Tongue (tissue), 2 donors: Measurements from ENCODE around the gene VIT. TPM values are rescaled to one million over a fixed set of nuclear protein-coding genes. Genes with fewer than 3 reads are reported as not detected.

ENCODE experiments used
- DNase-seq: peaks from one replicate; pipeline ENCODE4 v3.0.0-alpha.2; 2015
- total RNA-seq: library from RNA; depleted of rRNA; stranded (reverse); fragments of >200 nt; gene quantifications from one replicate; pipeline ENCODE4 v1.2.3, GENCODE V29; 2014

The VIT gene
- total RNA-seq, 1 donor from 2014 or later: 23.1 TPM

DNA sequence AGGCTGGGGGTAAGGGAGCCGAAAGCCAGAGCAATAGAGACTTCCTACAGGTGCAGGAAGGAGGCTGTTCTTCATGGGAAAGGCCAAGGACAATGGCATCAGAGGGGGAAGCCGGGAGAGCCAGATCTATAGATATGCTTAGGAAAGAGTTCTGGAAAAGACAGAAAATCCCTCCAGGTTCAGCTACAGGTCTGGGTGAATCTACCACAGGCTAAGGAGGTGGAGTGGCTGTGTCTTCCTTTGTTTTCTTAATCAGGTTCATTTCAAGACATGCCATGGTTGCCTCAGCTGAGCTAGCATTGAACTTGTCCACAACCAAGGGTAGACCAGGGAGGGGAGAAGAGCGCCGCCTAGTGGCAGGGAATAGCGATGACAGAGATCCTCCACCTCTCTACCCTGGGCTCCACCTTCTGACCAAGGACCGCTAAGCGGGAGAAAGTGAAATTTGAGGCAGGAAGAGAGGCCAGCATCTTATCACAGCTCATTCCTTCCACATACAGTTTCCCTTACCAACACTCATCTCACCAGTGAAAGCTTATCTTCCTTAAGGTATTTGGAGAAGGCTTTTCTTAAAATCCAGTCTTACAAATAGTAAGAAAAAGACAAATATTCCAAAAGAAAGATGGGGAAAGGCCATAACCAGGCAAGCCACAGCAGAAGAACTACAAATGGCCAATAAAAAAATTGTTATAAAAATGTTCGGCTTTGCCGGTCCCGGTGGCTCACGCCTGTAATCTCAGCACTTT is 74.2 kb downstream of the VIT start:
- peak; percentile 11 for DNase-seq

DNA sequence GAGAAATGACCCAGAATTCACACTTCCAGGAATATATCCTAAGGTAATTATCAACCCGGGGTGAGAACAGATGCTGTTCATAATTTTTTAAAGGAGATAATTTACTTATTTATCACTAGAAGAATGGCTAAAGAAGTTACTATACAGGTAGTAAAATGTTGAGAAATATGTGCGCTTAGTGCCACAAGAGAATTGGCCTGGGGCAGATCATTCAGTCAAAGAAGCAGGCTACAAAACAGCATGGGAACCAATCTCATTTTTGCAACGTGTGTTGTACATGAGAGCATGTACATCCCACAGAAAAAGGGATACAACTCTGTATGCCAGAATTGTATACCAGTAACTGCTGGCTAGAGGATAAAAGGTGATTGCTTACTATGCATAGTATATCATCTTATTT is 75.2 kb downstream of the VIT start:
- DNase-seq: no peak

DNA sequence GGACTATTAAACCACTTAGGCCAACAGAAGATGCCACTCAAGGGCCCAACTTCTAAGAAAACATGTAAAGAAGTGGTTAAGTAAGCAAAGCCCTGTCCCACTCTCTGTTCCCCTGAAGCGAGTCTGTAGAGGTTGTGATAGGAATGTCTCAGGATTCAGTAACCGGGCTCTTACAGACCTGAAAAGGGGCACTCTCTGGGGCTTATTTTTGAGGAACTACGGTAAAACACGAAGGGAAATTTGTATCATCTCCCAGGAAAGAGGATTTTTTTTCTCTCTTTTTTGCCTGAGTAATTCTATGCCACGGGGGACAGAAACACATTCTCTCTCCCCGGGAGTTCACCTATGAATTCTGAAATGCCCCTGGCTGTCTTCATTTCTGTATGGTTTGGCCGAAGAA is 77.4 kb downstream of the VIT start:
- no peak for DNase-seq

DNA sequence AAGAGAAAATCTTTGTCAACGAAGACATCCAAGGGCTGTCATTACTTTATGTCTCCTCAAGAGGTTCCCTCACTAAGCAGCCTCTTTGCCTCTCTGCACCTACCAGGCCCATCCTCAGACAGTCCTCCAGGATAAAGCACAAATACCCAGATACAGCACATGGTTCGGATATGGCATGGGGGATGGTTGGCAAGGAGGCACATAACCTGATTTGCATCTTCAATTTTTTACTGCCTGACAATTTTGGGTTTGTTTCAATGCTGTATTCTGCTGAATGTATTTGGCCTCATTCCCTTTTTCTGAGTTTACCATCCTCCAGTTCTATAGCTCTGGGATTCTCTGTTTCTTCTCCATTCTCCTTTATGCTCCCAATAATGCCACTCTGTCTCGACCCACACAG is 78.8 kb downstream of the VIT start:
- DNase-seq: no peak

DNA sequence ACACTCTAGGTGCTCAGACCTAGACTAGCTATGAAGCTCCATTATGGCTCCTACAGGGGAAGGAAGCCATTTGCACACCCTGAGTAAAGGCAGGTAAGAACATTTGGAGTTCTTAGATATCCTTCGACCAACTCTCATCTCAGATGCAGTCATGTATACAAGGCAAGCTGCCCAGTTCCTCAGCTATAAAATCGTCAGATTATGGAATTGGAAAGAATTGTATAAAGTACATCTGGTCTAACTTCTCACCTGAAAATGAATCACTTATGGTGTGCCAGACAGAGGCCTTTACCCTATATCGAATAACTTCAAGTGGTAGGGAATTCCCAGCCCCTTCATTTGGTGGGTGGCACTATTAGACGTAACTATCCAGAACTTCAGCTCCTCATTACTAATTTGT is 79.3 kb downstream of the VIT start:
- DNase-seq: no peak

DNA sequence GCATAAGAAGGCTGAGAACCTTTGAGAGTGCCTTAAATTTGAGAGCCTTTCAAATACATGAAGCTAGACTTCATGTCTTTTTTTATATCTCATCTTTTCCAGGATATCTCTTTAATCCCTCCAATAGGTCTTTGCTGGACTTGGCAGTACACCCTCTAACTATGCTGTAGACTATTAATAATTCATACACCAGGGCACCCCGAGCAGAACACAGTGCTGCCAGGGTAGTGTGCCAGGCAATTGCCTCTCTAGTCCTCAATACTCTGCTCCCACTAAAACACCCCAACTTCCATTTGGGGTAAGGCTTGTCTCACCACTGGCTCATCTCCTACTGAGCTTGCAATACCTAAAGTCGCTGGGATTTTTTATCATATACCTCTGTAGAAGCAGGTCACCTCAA is 80.8 kb downstream of the VIT start:
- DNase-seq: no peak

DNA sequence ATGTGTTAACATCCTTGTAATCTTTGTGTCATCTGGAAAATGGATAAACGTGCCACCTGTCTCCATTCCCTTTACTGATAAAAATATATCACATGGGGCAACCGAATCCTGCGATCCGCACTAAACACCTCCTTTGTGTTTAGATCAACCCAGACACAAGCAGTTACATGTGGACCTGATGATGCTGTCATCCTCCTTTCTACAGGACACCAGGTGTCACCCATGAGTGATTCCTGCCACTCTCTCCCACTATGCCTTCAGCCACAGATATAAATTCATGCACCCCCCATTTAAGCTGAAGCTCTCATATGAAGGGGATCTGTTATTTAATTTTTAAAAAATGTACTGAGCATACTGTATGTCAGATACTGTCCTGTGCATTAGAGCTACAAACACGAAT is 81.3 kb downstream of the VIT start:
- DNase-seq: no peak

DNA sequence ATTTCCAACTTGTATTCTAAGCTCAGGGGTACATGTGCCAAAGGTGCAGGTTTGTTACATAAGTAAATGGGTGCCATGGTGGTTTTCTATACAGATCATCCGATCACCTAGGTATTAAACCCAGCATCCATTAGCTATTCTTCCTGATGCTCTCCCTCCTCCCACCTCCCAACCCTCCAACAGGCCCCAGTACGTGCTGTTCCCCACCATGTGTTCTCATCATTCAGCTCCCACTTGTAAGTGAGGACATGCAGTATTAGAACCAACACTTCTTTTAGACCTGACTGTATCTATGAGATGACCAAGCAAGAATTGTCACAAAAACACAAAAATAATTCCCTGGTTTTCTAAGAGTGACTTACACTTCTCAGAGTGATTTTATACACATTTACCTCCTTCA is 83.0 kb downstream of the VIT start:
- peak; percentile 5 for DNase-seq

DNA sequence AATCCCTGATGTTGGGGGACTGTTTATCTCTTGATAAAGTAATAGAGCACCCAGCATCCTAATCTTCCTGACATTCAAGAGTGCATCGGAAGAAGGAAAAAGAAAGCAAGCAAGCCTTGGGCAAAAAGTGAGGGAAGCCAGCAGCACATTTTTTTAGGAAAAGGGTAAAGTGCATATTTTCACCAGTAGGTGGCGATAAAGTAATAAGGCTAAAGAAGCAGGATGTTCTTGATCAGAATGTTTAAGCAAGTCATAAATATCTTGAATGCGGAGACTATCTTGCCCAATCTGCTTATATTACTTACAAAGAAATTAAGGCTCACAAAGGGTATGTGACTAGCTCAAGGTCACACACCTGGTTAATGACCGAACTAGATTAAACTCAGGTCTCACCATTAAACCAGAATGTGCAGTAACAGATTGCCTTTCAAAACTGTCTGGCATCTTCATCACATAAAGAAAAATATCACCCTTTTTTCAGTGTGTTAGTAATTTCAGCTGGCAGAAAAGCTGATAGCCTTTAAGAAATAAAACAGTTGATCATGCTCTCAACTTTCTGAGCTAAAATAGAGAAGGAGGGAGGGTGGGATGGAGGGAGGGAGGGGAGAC is 83.8 kb downstream of the VIT start:
- DNase-seq: peak; percentile 79

DNA sequence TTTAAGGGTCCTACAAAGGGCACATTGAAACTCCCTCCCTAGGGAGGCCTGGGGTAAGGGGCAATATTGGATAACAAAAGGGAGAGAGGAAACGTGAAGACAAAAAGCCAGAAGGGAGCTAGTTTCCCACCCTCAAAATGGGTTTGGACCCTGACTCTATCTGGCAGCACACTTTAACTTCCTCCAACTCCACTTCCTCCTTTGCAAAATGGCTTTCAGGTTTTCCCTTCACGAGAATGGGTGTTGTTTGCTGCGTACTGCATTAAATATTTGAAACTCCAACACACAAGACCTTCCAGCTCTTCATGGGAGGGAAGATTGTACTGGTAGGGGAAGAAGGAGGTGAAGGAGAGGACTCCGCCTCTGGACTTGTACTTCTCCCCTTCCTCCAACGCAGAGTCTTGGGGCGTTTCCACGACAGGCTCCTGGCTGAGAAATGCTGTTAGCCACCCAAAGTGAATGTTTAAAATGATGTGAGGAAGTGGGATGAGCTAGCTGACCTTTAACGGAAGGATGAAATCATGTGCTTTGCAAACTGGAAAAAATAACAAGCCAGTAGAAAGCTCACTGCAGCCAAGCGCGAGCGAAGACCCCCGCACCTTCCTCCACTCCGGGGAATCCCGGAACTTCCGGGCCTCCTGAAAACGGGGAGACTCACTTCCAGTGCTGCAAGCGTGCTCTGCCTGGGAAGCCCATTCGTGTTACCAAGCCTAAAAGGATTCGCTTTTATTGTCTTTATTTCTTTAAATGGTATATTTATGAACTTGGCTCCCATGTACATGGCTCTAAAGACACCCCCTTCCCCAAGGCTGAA is 85.6 kb downstream of the VIT start:
- no peak for DNase-seq

DNA sequence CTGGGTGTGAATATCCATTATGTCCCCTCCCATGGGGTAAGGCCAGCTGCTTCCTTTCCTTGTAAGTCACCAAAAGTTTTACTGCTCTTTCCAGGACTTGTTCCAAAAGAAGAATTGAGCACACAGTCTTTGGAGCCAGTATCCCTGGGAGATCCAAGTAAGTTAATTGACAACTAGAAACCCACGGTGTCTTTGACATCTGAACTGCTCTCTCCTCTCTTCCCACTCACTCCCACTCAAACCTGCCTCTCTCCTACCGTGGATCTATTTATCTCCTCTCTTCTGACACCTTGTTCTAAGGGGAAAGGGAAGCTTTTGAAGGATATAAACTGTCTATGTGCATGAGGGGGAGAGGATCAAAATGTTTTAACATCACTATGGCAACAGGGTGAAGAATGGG is 86.7 kb downstream of the VIT start:
- peak; percentile 9 for DNase-seq

DNA sequence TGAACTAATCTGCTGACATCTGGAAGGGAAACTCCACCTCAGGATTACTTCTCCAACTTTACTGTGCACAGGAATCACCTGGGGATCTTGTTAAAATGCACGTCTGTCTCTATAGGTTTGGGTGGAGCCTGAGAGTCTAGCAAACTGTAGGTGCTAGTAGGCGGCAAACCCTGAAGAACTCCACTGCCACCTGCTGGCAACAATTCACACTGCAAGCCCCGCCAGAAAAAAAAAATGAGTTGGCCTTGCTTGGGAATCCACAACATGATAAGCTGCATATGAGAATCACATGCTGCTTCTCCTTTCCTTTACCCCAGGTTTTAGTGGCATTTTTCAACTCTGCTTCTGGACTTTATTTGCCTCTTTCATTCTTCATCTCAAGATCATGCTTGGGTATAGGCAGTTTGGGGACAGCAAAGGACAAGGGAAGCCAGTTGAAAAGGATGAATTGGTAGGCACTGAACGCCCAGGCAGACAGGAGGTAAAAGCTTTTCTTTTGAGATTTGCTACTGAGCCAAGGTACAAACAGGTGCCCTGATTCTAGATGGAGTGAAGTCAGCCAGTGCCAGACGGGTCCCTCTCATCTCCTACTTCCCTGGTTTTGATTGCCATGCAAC is 88.8 kb downstream of the VIT start:
- peak; percentile 86 for DNase-seq

DNA sequence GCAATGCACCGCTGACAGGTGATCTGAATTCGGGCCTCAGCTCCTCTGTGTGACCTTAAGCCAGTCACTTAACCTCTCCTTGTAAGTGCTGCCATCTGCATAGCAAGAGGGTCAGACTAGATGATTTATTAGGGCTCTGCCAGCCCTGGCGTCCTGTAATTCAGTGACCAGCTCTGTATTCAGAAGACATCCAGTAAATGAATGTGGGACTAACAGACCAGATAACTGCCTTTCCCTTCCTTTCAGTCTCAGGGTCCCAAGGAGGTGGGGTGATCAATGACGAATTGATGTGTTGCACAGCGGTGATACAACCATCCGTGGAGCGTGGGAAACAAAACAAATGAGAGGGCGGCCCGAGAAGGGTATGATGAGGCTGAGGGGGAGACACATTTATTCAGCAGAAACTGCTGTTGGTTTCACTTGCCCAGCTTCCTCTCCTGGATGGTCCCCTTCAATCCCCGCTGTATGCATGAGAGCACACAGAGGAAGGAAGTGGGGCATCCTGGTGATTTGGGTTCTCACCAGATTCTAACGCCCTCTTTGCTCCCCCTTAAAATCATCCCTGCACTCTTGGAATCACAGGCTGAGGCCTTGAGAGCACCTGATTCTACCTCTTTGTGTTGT is 92.8 kb downstream of the VIT start:
- DNase-seq: no peak

DNA sequence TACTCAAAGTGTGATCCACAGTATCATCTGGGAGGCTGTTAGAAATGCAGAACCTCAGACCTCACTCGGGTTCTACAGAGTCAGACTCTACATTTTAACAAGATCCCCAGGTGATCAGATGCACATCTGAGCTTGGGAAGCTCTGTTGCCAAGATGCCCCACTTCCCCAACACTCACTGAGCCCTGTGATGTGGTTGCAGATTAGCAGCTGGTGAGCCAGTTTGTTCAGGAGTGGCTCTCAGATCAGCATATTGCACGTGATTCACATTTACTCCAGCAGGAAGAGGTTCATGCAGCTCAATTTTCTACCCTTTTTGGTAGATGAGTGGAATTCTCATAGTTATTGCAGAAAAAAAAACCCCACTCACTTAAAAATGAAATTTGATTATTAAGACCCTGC is 96.4 kb downstream of the VIT start:
- DNase-seq: no peak

DNA sequence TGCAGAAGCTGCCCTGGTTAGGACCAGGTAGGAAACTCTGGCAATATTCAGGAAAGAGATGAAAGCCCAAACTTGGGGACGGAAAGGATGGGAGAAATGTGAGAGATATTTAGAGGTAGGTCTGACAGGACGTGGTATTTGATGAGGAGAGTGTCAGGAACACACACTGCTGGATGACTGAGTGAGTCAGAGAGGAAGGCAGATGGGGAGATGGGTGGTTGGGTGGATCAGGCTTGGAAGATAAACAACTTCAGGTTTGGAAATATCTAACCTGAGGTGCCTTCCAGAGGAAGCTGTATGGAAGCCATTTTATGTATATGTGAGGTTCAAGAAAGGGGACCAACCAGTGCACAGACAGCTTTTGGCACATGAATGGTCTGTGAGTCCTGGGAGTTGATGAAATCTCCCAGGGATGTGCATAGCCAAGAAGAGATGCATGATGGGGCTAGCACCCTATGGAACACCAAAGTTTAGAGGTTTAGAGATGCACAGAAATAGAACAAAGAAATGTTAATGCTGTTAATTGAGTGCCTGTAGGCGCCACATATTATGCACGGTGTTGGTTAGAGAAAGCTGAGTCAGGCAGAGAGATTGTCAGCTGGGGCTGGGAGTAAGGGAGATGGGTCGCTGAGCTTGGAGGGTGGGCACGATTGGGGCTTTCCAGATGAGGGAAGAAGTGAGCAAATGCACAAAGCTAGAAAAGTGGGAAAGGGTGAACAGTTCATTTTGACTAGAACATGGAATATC is 101.0 kb downstream of the VIT start:
- DNase-seq: no peak

DNA sequence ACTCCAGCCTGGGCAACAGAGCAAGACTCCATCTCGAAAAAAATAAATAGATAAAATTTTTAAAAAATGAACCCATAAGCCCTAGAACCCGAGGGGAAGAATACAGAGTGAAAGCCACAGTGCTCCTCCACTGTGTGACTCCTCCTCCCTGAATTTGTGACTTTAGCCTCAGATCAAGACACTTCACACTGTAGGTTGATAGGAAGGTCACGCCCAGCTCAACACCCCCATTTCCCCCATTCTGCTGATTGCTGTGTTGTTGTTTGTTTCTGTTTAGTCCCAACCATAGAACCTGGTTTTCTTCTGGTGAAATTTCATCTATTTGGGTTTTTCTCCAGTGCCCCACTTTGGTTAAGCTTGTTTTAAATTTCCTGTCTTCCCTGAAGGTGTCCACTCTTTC is 102.2 kb downstream of the VIT start:
- no peak for DNase-seq

DNA sequence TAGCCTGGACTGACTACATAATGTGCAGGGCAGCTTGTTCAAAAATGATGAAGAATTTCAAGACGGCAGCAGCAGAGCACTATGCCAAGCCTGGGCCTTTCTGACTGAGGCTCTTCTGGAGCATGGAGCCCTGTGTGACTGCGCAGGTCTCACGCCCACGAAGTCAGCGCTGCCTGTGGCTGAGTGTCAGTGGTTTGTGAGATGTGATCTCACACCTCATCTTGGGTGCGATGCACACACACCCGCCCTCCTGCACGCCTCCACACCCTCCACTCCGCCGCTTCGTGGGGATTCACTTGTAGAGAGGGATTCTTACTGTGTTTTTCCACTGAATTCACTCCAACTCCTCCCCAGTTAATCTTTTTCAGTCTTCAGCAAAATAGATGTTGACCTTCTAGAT is 103.9 kb downstream of the VIT start:
- DNase-seq: no peak

DNA sequence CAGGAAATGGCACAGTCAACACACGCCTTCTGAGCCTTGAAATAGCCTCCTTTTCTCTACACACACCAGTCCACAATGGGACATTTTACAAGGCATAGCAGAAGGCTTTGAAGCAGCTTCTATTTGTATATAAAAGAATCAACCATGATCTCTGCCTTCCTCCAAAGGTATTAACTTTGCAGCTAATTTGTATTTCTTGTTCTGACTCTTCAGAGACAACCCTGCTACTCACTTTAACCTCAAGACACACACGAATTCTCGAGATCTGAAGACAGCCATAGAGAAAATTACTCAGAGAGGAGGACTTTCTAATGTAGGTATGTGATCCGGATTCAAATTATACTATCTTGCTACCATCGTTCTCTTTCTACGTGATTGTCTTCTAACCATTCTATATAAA is 104.6 kb downstream of the VIT start:
- DNase-seq: no peak

DNA sequence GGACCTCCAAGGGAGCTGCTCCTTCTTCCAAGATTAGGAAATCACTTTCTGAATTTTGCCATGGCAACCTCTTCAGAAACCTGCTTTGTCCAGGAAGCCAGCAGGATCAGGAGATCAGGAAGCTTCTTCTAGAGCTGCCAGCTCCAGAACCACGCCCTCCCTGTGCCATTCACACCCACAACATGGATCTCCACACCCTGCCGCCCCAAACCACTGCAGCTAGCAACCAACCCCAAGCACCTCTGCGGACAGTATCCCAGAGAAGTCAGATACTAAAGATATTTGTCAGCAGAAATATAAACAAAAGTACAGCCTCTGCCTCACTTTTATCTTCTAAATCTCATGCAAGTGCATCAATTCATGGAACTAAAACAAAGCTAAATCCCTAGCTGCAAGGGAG is 106.4 kb downstream of the VIT start:
- no peak for DNase-seq

DNA sequence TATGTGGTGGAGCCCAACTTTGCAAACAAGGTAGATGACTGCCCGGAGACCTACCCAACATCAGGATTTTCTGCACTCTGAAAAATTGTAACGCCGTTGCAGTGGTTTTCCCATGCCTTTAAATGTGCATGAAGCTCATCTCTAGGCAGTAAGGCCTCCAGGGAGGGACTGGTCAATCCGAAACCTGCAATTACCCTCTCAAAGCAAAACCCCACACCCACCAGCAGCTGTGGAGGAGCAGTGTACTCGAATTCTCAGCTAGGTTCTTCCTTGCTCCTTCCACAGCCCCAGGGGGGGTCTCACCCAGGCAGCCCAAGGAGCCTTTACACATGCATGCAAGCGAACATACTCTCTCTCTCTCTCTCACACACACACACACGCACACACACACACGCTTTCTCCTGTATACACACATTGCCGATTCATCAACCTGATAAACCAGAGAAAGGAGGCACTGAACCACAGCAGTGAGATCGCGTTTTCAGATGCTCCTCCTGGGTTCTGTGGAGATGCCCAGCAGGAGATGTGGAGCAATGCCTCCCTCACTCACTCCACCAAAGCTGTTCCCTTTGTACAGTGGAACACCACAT is 109.2 kb downstream of the VIT start:
- no peak for DNase-seq

DNA sequence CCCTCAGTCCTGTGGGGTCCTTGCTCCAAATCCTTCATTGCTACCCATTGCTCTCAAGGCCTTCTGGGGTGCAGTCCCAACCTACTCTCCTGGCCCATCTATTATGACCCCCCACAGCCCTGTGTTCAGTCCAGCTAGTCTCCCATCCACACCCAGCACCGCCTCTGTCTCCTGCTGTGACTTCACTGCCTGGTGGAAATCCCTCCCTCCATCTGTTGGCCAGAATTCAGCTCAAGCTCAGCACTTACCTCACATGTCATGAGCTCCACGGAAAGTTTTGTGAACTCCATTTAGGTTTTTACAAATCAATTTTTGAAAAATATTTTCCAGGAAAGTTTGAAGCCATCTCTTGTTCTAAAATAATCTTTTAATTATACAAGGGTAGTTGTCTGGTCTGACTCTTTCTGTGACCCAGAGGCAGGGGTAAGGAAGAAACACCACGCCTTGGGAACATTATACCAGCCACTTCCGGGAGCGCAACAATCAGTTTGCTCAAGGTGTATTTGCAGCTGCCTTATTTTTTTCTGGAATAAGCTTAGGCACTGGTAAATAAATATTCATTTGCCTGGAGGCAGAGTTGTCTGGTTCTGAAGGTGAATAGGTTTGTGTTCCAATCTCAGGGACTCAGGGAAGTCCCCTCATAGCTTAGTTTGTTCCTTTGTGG is 110.8 kb downstream of the VIT start:
- DNase-seq: no peak
